Neutrophil (primary cell): ENCODE measurements around the gene KIF13A.

ENCODE experiments used
- H3K27ac ChIP-seq: fragments of 200-600 bp; sonication (generic); 2 replicates; pipeline ENCODE4 v1.5.1; 2016; ENCODE audit warnings: mild to moderate bottlenecking, moderate library complexity
- H3K27me3 ChIP-seq: fragments of 200-600 bp; sonication (generic); 2 replicates; pipeline ENCODE4 v1.6.0; 2016; ENCODE audit warnings: mild to moderate bottlenecking
- H3K36me3 ChIP-seq: fragments of 200-600 bp; sonication (generic); 2 replicates; pipeline ENCODE4 v1.5.1; 2017
- H3K4me1 ChIP-seq, 2 experiments: fragments of 200-600 bp in 1 of 2; sonication (generic) in 1 of 2; 1 replicate in 1 of 2; 2 replicates in 1 of 2; pipeline versions ENCODE4 v1.5.1 to v1.6.1; 2013 to 2016; ENCODE audit warnings: low read depth in 1 of 2, low read length in 1 of 2, mild to moderate bottlenecking in 1 of 2, moderate library complexity in 1 of 2; ENCODE audit not compliant: control insufficient read depth in 1 of 2, insufficient read depth in 1 of 2
- H3K4me3 ChIP-seq, 2 experiments: fragments of 200-600 bp in 1 of 2; sonication (generic) in 1 of 2; 1 replicate in 1 of 2; 2 replicates in 1 of 2; pipeline ENCODE4 v1.5.1; 2013 to 2016; ENCODE audit warnings: low read depth in 1 of 2, low read length in 1 of 2, mild to moderate bottlenecking in 1 of 2, moderate library complexity in 1 of 2
- H3K9me3 ChIP-seq: fragments of 200-600 bp; sonication (generic); 2 replicates; pipeline ENCODE4 v1.5.1; 2016
- TF ChIP-seq, protein P1 (sequence below): fragments of 200-600 bp; sonication (generic); IDR thresholded peaks from 2 replicates; pipeline ENCODE4 v1.5.1; 2016; ENCODE audit warnings: antibody characterized with exemption

KIF13A gene

DNA sequence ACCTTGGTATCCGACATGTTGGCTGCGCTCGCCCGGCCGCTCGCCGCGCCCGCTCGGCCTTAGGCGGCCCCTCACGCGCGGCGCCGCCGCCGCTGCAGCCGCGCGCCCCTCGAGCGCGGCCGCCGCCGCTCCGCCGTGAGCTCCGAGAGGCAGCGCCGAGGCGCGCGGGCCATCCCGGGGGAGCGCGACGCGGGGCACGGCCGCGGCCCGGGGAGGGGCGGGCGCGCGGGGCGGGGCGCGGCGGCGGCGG, at the start of gene KIF13A:
Gene KIF13A (minus strand): TSS at position 189 of the 250 bp plus-strand sequence. CDS start 172 bp downstream, at position 17.
- H3K27me3 ChIP-seq, result no peaks in the 10 kb centered on the region
- H3K9me3 ChIP-seq, result no peaks in the 10 kb centered on the region
- H3K4me1 ChIP-seq, result peaks cover 52 to 69% of the 10 kb centered on the region in 2 experiments
- H3K36me3 ChIP-seq, result no peaks in the 10 kb centered on the region
- TF ChIP-seq, protein P1, sequence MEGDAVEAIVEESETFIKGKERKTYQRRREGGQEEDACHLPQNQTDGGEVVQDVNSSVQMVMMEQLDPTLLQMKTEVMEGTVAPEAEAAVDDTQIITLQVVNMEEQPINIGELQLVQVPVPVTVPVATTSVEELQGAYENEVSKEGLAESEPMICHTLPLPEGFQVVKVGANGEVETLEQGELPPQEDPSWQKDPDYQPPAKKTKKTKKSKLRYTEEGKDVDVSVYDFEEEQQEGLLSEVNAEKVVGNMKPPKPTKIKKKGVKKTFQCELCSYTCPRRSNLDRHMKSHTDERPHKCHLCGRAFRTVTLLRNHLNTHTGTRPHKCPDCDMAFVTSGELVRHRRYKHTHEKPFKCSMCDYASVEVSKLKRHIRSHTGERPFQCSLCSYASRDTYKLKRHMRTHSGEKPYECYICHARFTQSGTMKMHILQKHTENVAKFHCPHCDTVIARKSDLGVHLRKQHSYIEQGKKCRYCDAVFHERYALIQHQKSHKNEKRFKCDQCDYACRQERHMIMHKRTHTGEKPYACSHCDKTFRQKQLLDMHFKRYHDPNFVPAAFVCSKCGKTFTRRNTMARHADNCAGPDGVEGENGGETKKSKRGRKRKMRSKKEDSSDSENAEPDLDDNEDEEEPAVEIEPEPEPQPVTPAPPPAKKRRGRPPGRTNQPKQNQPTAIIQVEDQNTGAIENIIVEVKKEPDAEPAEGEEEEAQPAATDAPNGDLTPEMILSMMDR, result no peak
- peak within 1 kb of the TSS; percentile 60 to 72 for H3K4me3 ChIP-seq
- peak within 1 kb of the TSS; percentile 95 for H3K27ac ChIP-seq

GRCh38 chr6:18036781-18037180, 49.3 kb upstream of the KIF13A start:
- TF ChIP-seq, protein P1, result no peak
- Histone ChIP-seq H3K4me1 (no peaks in the 10 kb centered on the region), H3K9me3 (no peaks in the 10 kb centered on the region)

GRCh38 chr6:18035330-18035854, 48.0 kb upstream of the KIF13A start:
- H3K9me3 ChIP-seq, result no peaks in the 10 kb centered on the region
- no peaks in the 10 kb centered on the region for H3K4me1 ChIP-seq
- H3K4me3 ChIP-seq, result no peak overlapping the region
- no peak overlapping the region for H3K27ac ChIP-seq
- no peaks in the 10 kb centered on the region for H3K27me3 ChIP-seq
- TF ChIP-seq, protein P1, result no peak
- H3K36me3 ChIP-seq, result no peaks in the 10 kb centered on the region

More at GRCh38 chr6:18036781-18037180, 49.3 kb upstream of the KIF13A start:
- Histone ChIP-seq H3K27me3 (no peaks in the 10 kb centered on the region), H3K27ac (no peak overlapping the region), H3K4me3 (no peak overlapping the region), H3K36me3 (no peaks in the 10 kb centered on the region)

GRCh38 chr6:18034798-18035202, 47.4 kb upstream of the KIF13A start:
- TF ChIP-seq, protein P1, result no peak
- H3K9me3 ChIP-seq, result no peaks in the 10 kb centered on the region
- H3K36me3 ChIP-seq, result no peaks in the 10 kb centered on the region
- no peak overlapping the region for H3K4me3 ChIP-seq
- H3K27me3 ChIP-seq, result no peaks in the 10 kb centered on the region
- H3K4me1 ChIP-seq, result no peaks in the 10 kb centered on the region
- no peak overlapping the region for H3K27ac ChIP-seq

DNA sequence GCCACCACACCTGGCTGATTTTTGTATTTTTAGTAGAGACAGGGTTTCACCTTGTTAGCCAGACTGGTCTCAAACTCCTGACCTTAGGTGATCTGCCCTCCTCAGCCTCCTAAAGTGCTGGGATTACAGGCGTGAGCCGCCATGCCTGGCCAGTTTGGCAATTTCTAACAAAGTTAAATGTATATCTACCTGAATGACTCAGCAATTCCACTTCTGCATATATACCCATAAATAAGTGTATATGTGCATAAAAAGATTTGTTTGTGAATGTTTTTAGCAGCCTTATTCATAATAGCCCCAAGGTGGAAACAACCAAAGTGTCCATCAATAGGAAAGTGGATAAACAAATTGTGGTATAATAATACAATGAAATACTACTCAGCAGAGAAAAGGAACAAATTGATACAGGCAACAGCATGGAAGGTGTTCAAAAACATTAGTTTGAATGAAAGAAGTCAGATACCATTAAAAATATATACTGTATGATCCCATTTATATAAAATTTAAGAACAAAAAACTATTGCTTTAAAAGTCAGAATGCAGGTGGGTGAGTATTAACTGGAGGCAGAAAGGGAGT, 44.3 kb upstream of the KIF13A start:
- Histone ChIP-seq H3K27me3 (no peaks in the 10 kb centered on the region), H3K4me3 (no peak overlapping the region), H3K36me3 (no peaks in the 10 kb centered on the region), H3K4me1 (no peaks in the 10 kb centered on the region), H3K27ac (no peak overlapping the region), H3K9me3 (no peaks in the 10 kb centered on the region)
- TF ChIP-seq, protein P1, result no peak
